Thyroid gland (tissue), 4 donors: ENCODE data around the gene ROS1.

Experiments used
- CTCF ChIP-seq, 6 experiments: fragments of 200-600 bp in 3 of 6; fragments of 450-650 bp in 3 of 6; sonication (generic) in 3 of 6; IDR thresholded peaks; one replicate each; pipeline ENCODE4 v1.5.1; 2016 to 2019; ENCODE audit warnings: antibody characterized with exemption in 6 of 6, mild to moderate bottlenecking in 2 of 6, inconsistent platforms in 1 of 6, moderate library complexity in 1 of 6
- POLR2A ChIP-seq, 2 donors: fragments of 450-650 bp; IDR thresholded peaks; one replicate each; pipeline ENCODE4 v1.6.1; 2017; ENCODE audit warnings: antibody characterized with exemption in 2 of 2, mild to moderate bottlenecking in 2 of 2, moderate library complexity in 1 of 2

GRCh38 chr6:117396228-117396627 lies 29.5 kb downstream of the ROS1 start:
- no peak for TF ChIP-seq CTCF (IDR thresholded peaks at IDR 0.05)
- TF ChIP-seq POLR2A (IDR thresholded peaks at IDR 0.05) = no peak
